Adrenal gland (tissue), 12 donors: ENCODE data around the gene DRC3. TPM values are rescaled to one million over a fixed set of nuclear protein-coding genes. Genes with fewer than 3 reads are reported as not detected.
A peak's percentile ranks its signal among the peaks of the same experiment; 100 is the strongest.

Experiments
- DNase-seq, 7 donors: peaks; one replicate each; pipeline ENCODE4 v3.0.0-alpha.2; 2019 to 2020
- H3K27ac ChIP-seq, 5 donors: fragments of 200-600 bp; sonication (generic) in 4 of 5; 1 replicate in 3 of 5; 2 replicates in 2 of 5; pipeline versions ENCODE4 v1.5.1 to v1.8.0; 2016 to 2020; ENCODE audit warnings: mild to moderate bottlenecking in 1 of 5
- H3K27me3 ChIP-seq: fragments of 200-600 bp; 2 replicates; pipeline ENCODE4 v1.8.0; 2021
- H3K36me3 ChIP-seq, 2 donors: fragments of 200-600 bp; replicated peaks in 1 of 2; 1 replicate in 1 of 2; 2 replicates in 1 of 2; pipeline versions ENCODE4 v1.5.1 to v1.8.0; 2018 to 2022
- H3K4me1 ChIP-seq, 2 donors: fragments of 200-600 bp; replicated peaks in 1 of 2; 1 replicate in 1 of 2; 2 replicates in 1 of 2; pipeline versions ENCODE4 v1.5.1 to v1.8.0; 2018 to 2021
- H3K4me3 ChIP-seq, 4 donors: fragments of 200-600 bp; sonication (generic) in 3 of 4; one replicate each; pipeline ENCODE4 v1.5.1; 2016 to 2018
- H3K9me3 ChIP-seq, 3 donors: fragments of 200-600 bp; sonication (generic) in 1 of 3; replicated peaks in 1 of 3; 1 replicate in 2 of 3; 2 replicates in 1 of 3; pipeline versions ENCODE4 v1.5.1 to v1.8.0; 2016 to 2021
- CTCF ChIP-seq, 6 experiments: fragments of 450-650 bp in 4 of 6; fragments of 200-600 bp in 2 of 6; sonication (generic) in 1 of 6; IDR thresholded peaks; 1 replicate in 5 of 6; 2 replicates in 1 of 6; pipeline versions ENCODE4 v1.5.1 to v1.8.0; 2016 to 2021; ENCODE audit warnings: antibody characterized with exemption in 6 of 6, mild to moderate bottlenecking in 2 of 6, moderate library complexity in 1 of 6
- POLR2A ChIP-seq, 2 donors: fragments of 450-650 bp; IDR thresholded peaks; one replicate each; pipeline ENCODE4 v1.6.1; 2017; ENCODE audit warnings: antibody characterized with exemption in 2 of 2, mild to moderate bottlenecking in 2 of 2, moderate library complexity in 1 of 2
- WGBS, 4 donors: extraction: QIAGEN DNeasy Blood & Tissue Kit in 2 of 4; methylation state at CpG; one replicate each; pipeline versions ENCODE4 v1.1.5 to v1.1.7; 2013 to 2017; 5-methylcytosine and 5-hydroxymethylcytosine counted together
- intact Hi-C, 2 donors: fragments of 100-400 bp; cut with DNase I; formaldehyde crosslinking; loops; one replicate each; pipeline versions ENCODE4 v1.14.1 to v1.15.0; 2022 to 2023
- polyA plus RNA-seq, 3 donors: library from polyadenylated mRNA; stranded (reverse); fragments of 200-250 nt in 2 of 3; fragments of 350-450 nt in 1 of 3; fragmentation: Illumina TruSeq in 1 of 3; extraction: RNeasy Lipid Tissue Mini Kit (QIAGEN cat#74804) in 1 of 3; gene quantifications; one replicate each; pipeline ENCODE4 v1.2.3, GENCODE V29; 2013 to 2014
- total RNA-seq, 9 donors: library from RNA; depleted of rRNA in 4 of 9; stranded (reverse); fragments of >200 nt in 4 of 9; fragments of 120-200 nt in 1 of 9; fragmentation: NEBNext Ultra II Directional in 1 of 9; extraction: Animal tissue kit (Norgen Biotek cat#: 25700) in 1 of 9; gene quantifications; one replicate each; pipeline versions ENCODE4 v1.1.0 to v1.2.4, GENCODE V29; 2013 to 2023
- donor health status: healthy with polysubstance abuse.
- donor health status: Bipolar disorder and iron deficiency.
- donor health status: DM: yes; HTN: yes; CAD: no.
- donor health status: DM: no; HTN: no; CAD: no.
- donor health status: DM: no; HTN: no; CAD: no.
- donor health status: DM: yes; HTN: yes; CAD: no.

Gene DRC3
- total and polyA plus RNA-seq, 12 donors = 0.17 to 21.3 (median 3.6) TPM

- 75 to 98% (median 80%) methylated on average over 4 of the region's 4 CpGs for WGBS, 4 donors
- H3K27me3 ChIP-seq = no peaks in the 10 kb centered on the region
- H3K9me3 ChIP-seq = no peaks in the 10 kb centered on the region
- H3K36me3 ChIP-seq = no peaks in the 10 kb centered on the region
- H3K4me1 ChIP-seq = peaks cover 44 to 58% of the 10 kb centered on the region in 2 donors
- DNase-seq = peak in 1 of 7 donors; percentile 21
- no peak for TF ChIP-seq POLR2A (IDR thresholded peaks at IDR 0.05)
- TF ChIP-seq CTCF (IDR thresholded peaks at IDR 0.05) = no peak
- peak overlapping the region in 3 of 5 donors; percentile 32 to 65 (median 39) for H3K27ac ChIP-seq
- H3K4me3 ChIP-seq = no peak overlapping the region
- intact Hi-C loops = no loop called here
These were observed 46.6 kb upstream of the DRC3 start for GRCh38 chr17:17926036-17926435.

DNA sequence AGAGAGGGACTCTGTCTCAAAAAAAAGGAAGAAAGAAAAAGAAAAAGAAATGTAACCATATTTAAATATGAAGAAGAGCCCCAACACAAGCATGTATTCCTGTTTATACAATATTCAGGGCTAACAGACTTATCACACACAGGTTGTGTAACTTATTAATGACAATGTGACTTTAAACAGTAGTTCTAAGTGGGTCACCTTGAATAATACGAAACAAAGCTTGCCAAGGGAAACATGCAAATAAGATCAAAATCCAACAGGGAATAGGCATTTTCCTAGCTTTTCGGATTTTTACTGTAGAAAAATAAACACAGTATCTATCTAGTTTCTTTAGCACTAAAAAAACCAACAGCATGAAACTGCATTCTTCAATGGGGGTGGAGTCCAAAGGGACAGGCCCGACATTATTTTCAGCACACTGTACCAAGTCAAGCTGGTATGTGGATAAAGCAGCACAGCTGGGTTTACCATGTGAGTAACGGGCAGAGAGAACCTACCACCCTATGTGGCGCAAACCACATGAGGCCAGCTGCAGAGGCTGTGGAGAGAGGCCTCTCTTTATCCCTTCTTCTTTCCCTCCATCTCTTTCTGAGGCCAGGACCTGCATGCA lies 45.7 kb upstream of the DRC3 start:
- peak in 1 of 7 donors; percentile 51 for DNase-seq

GRCh38 chr17:17928398-17929287 lies 44.0 kb upstream of the DRC3 start:
- no peak for TF ChIP-seq POLR2A (IDR thresholded peaks at IDR 0.05)
- TF ChIP-seq CTCF (IDR thresholded peaks at IDR 0.05) = no peak
- Histone ChIP-seq H3K4me1 (peaks cover 23 to 33% of the 10 kb centered on the region in 2 donors), H3K36me3 (no peaks in the 10 kb centered on the region), H3K9me3 (no peaks in the 10 kb centered on the region), H3K27me3 (no peaks in the 10 kb centered on the region), H3K4me3 (no peak overlapping the region), H3K27ac (peak overlapping the region in 1 of 5 donors; percentile 29)
- peak in 1 of 7 donors; percentile 45 for DNase-seq
- 65 to 80% (median 75%) methylated on average over 12 of the region's 12 CpGs for WGBS, 4 donors
- intact Hi-C loops = no loop called here

More for the DNA sequence above, 45.7 kb upstream of the DRC3 start:
- Histone ChIP-seq H3K27me3 (no peaks in the 10 kb centered on the region), H3K4me1 (peaks cover 35 to 48% of the 10 kb centered on the region in 2 donors), H3K4me3 (no peak overlapping the region), H3K27ac (peak overlapping the region; percentile 27 to 65 (median 47)), H3K9me3 (no peaks in the 10 kb centered on the region), H3K36me3 (no peaks in the 10 kb centered on the region)
- 28 to 42% (median 36%) methylated on average over 5 of the region's 5 CpGs for WGBS, 4 donors
- intact Hi-C loops = no loop called here
- TF ChIP-seq POLR2A (IDR thresholded peaks at IDR 0.05) (peak in 1 of 2 donors; percentile 8), CTCF (IDR thresholded peaks at IDR 0.05) (no peak)

GRCh38 chr17:17929655-17930380 lies 42.8 kb upstream of the DRC3 start:
- Histone ChIP-seq H3K9me3 (no peaks in the 10 kb centered on the region), H3K4me1 (peaks cover 23 to 44% of the 10 kb centered on the region in 2 donors), H3K27me3 (no peaks in the 10 kb centered on the region), H3K27ac (peak overlapping the region in 3 of 5 donors; percentile 4 to 31 (median 29)), H3K36me3 (no peaks in the 10 kb centered on the region), H3K4me3 (no peak overlapping the region)
- peak in 1 of 7 donors; percentile 29 for DNase-seq
- TF ChIP-seq CTCF (IDR thresholded peaks at IDR 0.05) (no peak), POLR2A (IDR thresholded peaks at IDR 0.05) (no peak)
- intact Hi-C loops = no loop called here
- 31 to 54% (median 43%) methylated on average over 2 of the region's 2 CpGs for WGBS, 4 donors
